PC-3 (cell line): ENCODE measurements around the gene CSNK1G1.

ENCODE experiments used
- CTCF ChIP-seq: fragments of 300-600 bp; sonication (generic); conservative IDR thresholded peaks from 2 replicates; pipeline ENCODE4 v1.5.1; 2017; ENCODE audit warnings: antibody characterized with exemption, low read depth, mild to moderate bottlenecking, low read length
- EZH2 ChIP-seq: fragments of 300-600 bp; sonication (generic); IDR thresholded peaks from one replicate; pipeline ENCODE4 v1.6.1; 2017; ENCODE audit warnings: antibody characterized with exemption, mild to moderate bottlenecking, low read length; ENCODE audit not compliant: unreplicated experiment
- EZH2phosphoT487 ChIP-seq: fragments of 300-600 bp; sonication (generic); IDR thresholded peaks from 2 replicates; pipeline ENCODE4 v1.6.1; 2018; ENCODE audit warnings: mild to moderate bottlenecking, antibody characterized with exemption, low read length, borderline replicate concordance

GRCh38 chr15:64249406-64249805 lies 106.6 kb downstream of the CSNK1G1 start:
- TF ChIP-seq EZH2 (no peak), CTCF (no peak), EZH2phosphoT487 (no peak)
